ENCODE measurements around the gene SFXN3.

SFXN3 gene

DNA sequence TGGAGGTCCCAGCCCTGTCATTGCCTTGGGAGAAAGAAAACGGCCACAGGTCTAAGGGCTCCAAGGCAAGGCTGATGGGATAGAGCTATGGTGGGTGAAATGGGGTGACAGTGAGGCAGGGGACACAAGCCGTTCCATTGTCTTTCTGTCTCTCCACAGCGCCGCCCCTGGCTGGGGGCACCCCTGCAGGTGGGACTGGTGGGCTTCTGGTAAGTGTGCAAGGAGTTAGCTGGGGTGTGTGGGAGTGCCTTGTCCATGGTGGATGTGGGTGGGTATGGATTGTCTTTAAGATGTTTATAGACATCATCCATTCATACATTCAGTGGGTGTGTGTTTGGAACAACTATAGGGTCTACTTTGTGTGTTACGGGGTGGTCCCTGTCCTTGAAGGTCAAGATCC is 7.5 kb downstream of the SFXN3 start:
- TF ChIP-seq, protein P1, sequence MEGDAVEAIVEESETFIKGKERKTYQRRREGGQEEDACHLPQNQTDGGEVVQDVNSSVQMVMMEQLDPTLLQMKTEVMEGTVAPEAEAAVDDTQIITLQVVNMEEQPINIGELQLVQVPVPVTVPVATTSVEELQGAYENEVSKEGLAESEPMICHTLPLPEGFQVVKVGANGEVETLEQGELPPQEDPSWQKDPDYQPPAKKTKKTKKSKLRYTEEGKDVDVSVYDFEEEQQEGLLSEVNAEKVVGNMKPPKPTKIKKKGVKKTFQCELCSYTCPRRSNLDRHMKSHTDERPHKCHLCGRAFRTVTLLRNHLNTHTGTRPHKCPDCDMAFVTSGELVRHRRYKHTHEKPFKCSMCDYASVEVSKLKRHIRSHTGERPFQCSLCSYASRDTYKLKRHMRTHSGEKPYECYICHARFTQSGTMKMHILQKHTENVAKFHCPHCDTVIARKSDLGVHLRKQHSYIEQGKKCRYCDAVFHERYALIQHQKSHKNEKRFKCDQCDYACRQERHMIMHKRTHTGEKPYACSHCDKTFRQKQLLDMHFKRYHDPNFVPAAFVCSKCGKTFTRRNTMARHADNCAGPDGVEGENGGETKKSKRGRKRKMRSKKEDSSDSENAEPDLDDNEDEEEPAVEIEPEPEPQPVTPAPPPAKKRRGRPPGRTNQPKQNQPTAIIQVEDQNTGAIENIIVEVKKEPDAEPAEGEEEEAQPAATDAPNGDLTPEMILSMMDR (IDR thresholded peaks at IDR 0.05) = no peak
- no peak overlapping the region for H3K4me3 ChIP-seq
- no peak for DNase-seq (ENCODE audit: low spot score)
- H3K27ac ChIP-seq = no peak overlapping the region

DNA sequence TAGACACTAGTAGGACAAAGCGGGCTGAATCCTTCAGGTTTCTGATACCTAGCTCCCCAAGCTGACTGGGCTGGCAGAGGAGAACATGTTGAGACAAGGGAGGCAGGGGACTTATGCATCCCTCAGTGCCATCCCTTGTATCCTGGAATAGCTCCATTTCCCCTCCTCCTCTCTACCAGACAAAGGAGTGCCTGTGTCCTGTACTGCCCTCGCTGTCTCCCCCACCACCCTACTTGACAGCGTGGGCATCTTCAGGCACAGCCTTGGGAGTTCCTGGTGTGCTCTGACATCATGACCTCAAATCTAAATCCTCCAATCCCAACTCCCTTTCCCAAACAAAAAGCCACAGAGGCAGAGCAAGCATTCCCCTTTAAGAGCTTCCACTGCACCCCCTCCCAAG is 9.0 kb downstream of the SFXN3 start:
- Histone ChIP-seq H3K27ac (no peak overlapping the region), H3K4me3 (no peak overlapping the region)
- TF ChIP-seq, protein P1 (IDR thresholded peaks at IDR 0.05) = no peak
- no peak for DNase-seq (ENCODE audit: low spot score)

DNA sequence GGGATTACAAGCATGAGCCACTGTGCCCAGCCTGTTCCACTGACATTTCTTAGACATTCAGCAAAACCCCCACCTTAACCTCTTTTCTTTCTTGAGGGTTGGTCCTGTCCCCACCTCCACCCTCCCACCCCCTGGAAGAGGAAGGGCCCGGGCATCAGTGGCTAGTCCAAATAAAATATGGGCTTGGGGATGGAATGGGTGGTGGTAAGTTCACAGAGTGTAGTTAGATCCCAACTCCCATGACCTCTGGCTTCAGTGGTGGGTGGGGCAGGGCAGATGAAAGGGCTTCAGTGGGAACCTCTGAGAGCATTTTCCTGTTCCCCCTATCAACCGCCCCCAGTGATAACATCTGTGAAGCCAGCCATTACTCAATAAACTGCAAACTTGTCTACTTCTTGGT is 9.8 kb downstream of the SFXN3 start:
- no peak for DNase-seq (ENCODE audit: low spot score)
- H3K27ac ChIP-seq = peak overlapping the region in 1 of 2 donors; percentile 9
- TF ChIP-seq, protein P1 (IDR thresholded peaks at IDR 0.05) = no peak
- no peak overlapping the region for H3K4me3 ChIP-seq

DNA sequence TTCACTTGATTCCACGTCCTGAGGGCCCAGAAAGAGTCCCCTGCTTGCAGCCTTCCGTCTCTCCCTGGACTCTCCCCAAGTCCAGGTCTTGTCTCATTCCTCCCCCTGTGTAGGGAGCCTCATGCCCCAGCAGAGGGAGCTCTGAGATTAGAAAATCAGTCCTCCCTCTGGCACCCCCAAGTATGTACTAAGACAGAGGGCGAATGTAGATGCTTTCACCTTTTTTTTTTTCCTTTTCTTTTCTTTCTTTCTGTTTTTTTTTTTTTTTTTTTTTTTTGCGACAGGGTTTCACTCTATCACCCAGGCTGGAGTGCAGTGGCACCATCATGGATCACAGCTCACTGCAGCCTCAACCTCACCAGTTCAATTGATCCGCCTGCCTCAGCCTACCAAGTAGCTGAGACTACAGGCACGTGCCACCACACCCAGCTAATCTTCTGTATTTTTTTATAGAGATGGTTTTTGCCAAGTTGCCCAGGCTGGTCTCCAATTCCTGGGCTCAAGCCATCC is 10.3 kb downstream of the SFXN3 start:
- no peak for DNase-seq (ENCODE audit: low spot score)
- Histone ChIP-seq H3K4me3 (no peak overlapping the region), H3K27ac (peak overlapping the region in 1 of 2 donors; percentile 91)
- TF ChIP-seq, protein P1 (IDR thresholded peaks at IDR 0.05) = peak; percentile 75

DNA sequence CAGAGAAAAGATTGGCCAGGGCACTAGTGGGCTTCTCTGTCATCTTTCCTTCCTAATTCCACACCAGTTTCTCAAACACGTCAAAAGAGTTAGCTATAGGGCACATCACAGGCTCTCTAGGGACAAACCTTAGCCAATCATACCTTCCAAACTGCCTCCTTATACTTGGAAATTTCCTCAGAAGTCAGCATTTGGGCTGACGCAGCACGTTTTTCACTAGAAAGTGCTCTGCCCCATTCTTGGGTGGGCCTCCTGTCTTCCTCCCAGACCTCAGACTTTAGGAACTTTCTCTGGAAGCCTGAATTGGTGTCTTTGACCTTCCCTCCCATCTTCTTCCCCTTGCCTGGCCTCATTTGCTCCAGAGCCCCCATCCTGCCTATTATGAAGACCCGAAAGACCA is 11.1 kb downstream of the SFXN3 start:
- H3K27ac ChIP-seq = peak overlapping the region; percentile 84 to 91
- TF ChIP-seq, protein P1 (IDR thresholded peaks at IDR 0.05) = no peak
- H3K4me3 ChIP-seq = peak overlapping the region; percentile 69

DNA sequence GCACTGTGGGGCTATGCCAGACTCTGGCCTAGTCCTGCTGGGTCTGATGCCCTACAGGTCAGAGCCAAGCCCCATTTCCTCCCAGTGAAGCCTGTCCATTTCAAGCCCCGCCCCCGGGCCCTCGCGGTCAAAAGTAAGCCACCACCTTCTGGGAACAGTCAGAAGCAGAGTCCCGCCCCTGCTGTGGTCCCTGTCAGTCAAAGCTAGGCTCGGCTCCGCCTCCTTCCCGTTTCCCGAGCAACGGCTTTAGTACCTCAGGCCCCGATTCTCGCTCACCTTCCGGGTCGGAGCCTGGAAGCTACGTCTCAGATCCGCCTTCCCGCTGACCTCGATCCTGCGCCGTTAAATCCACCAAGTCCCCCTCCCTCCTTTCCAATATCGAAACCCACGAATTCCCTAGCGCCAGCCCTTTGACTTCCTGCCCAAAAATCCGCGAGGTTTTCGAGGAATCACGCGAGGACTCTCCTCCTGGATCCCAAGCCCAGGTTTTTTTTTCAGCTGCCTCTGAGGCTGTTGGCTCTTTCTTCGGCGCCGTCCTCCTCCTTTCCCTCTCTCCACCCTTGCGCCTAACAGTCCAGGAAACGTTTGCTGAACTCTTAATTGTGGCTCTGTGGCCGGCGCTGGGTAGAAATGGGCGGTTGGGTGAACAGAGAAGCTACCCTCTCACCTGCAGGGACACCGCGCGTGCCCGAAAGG is 11.8 kb downstream of the SFXN3 start:
- peak overlapping the region; percentile 84 to 91 for H3K27ac ChIP-seq
- peak overlapping the region; percentile 69 for H3K4me3 ChIP-seq
- TF ChIP-seq, protein P1 (IDR thresholded peaks at IDR 0.05) = no peak
- peak; percentile 98 for DNase-seq (ENCODE audit: low spot score)

More for the DNA sequence above, 11.1 kb downstream of the SFXN3 start:
- DNase-seq (ENCODE audit: low spot score) = no peak

DNA sequence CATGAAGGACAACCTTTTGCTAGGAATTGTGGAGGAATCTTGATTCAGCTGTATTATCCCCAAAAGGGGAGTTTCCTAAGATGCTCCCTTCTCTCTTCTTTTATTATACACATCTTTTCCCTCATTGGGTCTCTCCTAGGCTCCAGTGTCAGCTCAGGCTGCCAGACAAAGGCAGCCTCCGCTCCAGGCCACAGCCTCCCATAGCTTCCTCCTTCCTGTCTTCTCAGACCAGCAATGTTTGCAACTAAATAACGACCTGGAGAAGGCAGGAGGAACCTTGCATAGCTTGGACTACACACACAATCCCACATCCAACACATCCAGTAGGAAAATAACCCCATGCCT is 12.3 kb downstream of the SFXN3 start:
- Histone ChIP-seq H3K27ac (peak overlapping the region; percentile 84 to 91), H3K4me3 (peak overlapping the region; percentile 69)
- TF ChIP-seq, protein P1 (IDR thresholded peaks at IDR 0.05) = no peak
- no peak for DNase-seq (ENCODE audit: low spot score)
